ENCODE measurements around the gene TCEANC.

DNA sequence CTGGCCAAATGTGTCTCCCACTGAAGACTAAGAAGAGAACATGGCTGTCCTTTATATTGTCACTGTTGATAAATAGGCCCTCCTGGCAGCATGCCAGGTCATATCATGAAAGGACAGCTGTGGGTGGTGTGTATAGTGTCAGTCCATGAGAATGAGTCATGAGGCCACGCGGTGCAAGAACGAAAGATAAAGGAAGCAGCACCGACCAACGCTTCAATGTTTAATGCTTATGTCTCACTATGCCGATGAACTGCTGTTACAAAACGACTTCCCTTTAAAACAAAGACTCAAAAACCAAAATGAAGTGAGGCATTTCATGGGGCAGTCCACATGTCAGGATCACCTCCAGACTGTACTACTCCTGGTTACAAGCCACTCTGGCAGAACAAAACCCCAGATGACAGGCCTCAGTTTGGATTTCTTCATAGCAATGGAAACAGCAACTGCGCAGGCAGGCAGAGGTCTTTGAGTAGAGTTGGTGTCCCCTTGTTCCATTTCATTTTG lies 5.2 kb upstream of the TCEANC start:
- 0 out of 2 replicates have a peak, but pooled peaks have one; percentile 19 for TF ChIP-seq MXI1 (IDR thresholded peaks at IDR 0.05; ENCODE audit: borderline replicate concordance, low read depth, low read length)
- TF ChIP-seq CTCF (conservative IDR thresholded peaks at IDR 0.05; ENCODE audit: low read depth, low read length): no peak
- no peak for TF ChIP-seq CEBPB (IDR thresholded peaks at IDR 0.05; ENCODE audit: low read depth, low read length)
- no peak for TF ChIP-seq POLR2A (IDR thresholded peaks at IDR 0.05; ENCODE audit: low read depth, low read length)
- TF ChIP-seq MAZ (IDR thresholded peaks at IDR 0.05; ENCODE audit: borderline replicate concordance, low read depth, low read length): no peak
- no peak for TF ChIP-seq RFX5 (IDR thresholded peaks at IDR 0.05; ENCODE audit: low read depth, low read length)
- TF ChIP-seq FOS (IDR thresholded peaks at IDR 0.05; ENCODE audit: low read depth, low read length): peak; percentile 65; the same call in 1 of the 2 replicates
- TF ChIP-seq RCOR1 (IDR thresholded peaks at IDR 0.05; ENCODE audit: insufficient replicate concordance, low read length): no peak
- no peak for TF ChIP-seq NFE2L2 (IDR thresholded peaks at IDR 0.05; ENCODE audit: low read depth, low read length)
- TF ChIP-seq, protein P1, sequence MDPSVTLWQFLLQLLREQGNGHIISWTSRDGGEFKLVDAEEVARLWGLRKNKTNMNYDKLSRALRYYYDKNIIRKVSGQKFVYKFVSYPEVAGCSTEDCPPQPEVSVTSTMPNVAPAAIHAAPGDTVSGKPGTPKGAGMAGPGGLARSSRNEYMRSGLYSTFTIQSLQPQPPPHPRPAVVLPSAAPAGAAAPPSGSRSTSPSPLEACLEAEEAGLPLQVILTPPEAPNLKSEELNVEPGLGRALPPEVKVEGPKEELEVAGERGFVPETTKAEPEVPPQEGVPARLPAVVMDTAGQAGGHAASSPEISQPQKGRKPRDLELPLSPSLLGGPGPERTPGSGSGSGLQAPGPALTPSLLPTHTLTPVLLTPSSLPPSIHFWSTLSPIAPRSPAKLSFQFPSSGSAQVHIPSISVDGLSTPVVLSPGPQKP (IDR thresholded peaks at IDR 0.05; ENCODE audit: borderline replicate concordance, low read depth, low read length): no peak
- TF ChIP-seq USF2 (IDR thresholded peaks at IDR 0.05; ENCODE audit: low read depth, low read length): peak; percentile 71
- TF ChIP-seq MAFK (IDR thresholded peaks at IDR 0.05; ENCODE audit: low read depth, low read length): no peak
- TF ChIP-seq SMC3 (IDR thresholded peaks at IDR 0.05; ENCODE audit: low read depth, low read length): no peak
- TF ChIP-seq RAD21 (IDR thresholded peaks at IDR 0.05; ENCODE audit: low read length): no peak
